IMR-90 (cell line): Measurements from ENCODE around the gene RND3. TPM values are rescaled to one million over a fixed set of nuclear protein-coding genes. Genes with fewer than 3 reads are reported as not detected.

Experiments used
- ATAC-seq: fragments of 200-7000 bp; cut with Tn5 transposase; 2 replicates; pipeline ENCODE4 v1.9.1; 2020; ENCODE audit warnings: low read depth, mild to moderate bottlenecking, moderate library complexity
- BruUV-seq: library from RNA; stranded (reverse); fragments of 400-500 nt; replicated peaks from 2 replicates; lab custom pipeline; 2021; lab: Mats Ljungman, UMichigan
- CTCF ChIA-PET: fragments of 300-600 bp; formaldehyde crosslinking; extraction: SDS; loops from one replicate; lab custom pipeline; 2021; ENCODE audit warnings: antibody characterized with exemption; lab: Yijun Ruan, JAX
- POLR2A ChIA-PET: fragments of 300-600 bp; sonication (Branson Sonifier 250); formaldehyde crosslinking; loops from one replicate; lab custom pipeline; 2022; ENCODE audit warnings: antibody characterized with exemption; ENCODE audit not compliant: unreplicated experiment; lab: Charles Lee
- DNase-seq: peaks from one replicate; pipeline ENCODE4 v3.0.0; 2013
- H2AFZ ChIP-seq: replicated peaks from 2 replicates; pipeline ENCODE3; 2013; ENCODE audit warnings: low read length, mild to moderate bottlenecking; ENCODE audit not compliant: poor library complexity
- H2AK5ac ChIP-seq: 2 replicates; pipeline ENCODE4 v1.6.1; 2013; ENCODE audit warnings: low read depth, low read length, inconsistent platforms
- H2AK9ac ChIP-seq: replicated peaks from 2 replicates; pipeline ENCODE3; 2013; ENCODE audit warnings: mild to moderate bottlenecking, low read depth, low read length, moderate library complexity; ENCODE audit not compliant: poor library complexity
- H2BK120ac ChIP-seq: 2 replicates; pipeline ENCODE4 v1.6.1; 2013; ENCODE audit warnings: low read depth, low read length, inconsistent platforms
- H2BK15ac ChIP-seq: 3 replicates; pipeline ENCODE4 v1.6.1; 2013; ENCODE audit warnings: low read depth, low read length, inconsistent platforms
- H2BK20ac ChIP-seq: 2 replicates; pipeline ENCODE4 v1.6.1; 2013; ENCODE audit warnings: low read depth, mild to moderate bottlenecking, inconsistent platforms, low read length, moderate library complexity
- H2BK5ac ChIP-seq: 2 replicates; pipeline ENCODE4 v1.6.1; 2013; ENCODE audit warnings: mild to moderate bottlenecking, low read depth, low read length, inconsistent platforms; ENCODE audit not compliant: poor library complexity, severe bottlenecking
- H3K14ac ChIP-seq: replicated peaks from 2 replicates; pipeline ENCODE4 v1.6.1; 2013; ENCODE audit warnings: low read depth, low read length, inconsistent platforms
- H3K18ac ChIP-seq: 2 replicates; pipeline ENCODE4 v1.6.1; 2013; ENCODE audit warnings: low read depth, low read length, control low read depth
- H3K23ac ChIP-seq: 2 replicates; pipeline ENCODE4 v1.6.1; 2013; ENCODE audit warnings: low read depth, low read length, inconsistent platforms
- H3K27ac ChIP-seq: 2 replicates; pipeline ENCODE4 v1.5.1; 2013; ENCODE audit warnings: mild to moderate bottlenecking, control low read depth, low read length; ENCODE audit not compliant: insufficient read depth
- H3K27me3 ChIP-seq: 2 replicates; pipeline ENCODE4 v1.6.1; 2013; ENCODE audit warnings: low read length; ENCODE audit not compliant: control insufficient read depth, insufficient read depth
- H3K36me3 ChIP-seq: 2 replicates; pipeline ENCODE4 v1.6.1; 2013; ENCODE audit warnings: low read length, mixed read lengths; ENCODE audit not compliant: control insufficient read depth, insufficient read depth
- H3K4ac ChIP-seq: 2 replicates; pipeline ENCODE4 v1.6.1; 2013; ENCODE audit warnings: low read depth, low read length, inconsistent platforms
- H3K4me1 ChIP-seq: 2 replicates; pipeline ENCODE4 v1.6.1; 2013; ENCODE audit warnings: low read length, mixed read lengths; ENCODE audit not compliant: control insufficient read depth, insufficient read depth
- H3K4me2 ChIP-seq: 2 replicates; pipeline ENCODE4 v1.6.1; 2013; ENCODE audit warnings: low read depth, mild to moderate bottlenecking, control low read depth, low read length, moderate library complexity
- H3K4me3 ChIP-seq: 2 replicates; pipeline ENCODE4 v1.5.1; 2013; ENCODE audit warnings: low read depth, mild to moderate bottlenecking, control low read depth, low read length, moderate library complexity; ENCODE audit not compliant: insufficient read depth
- H3K56ac ChIP-seq: 2 replicates; pipeline ENCODE4 v1.6.1; 2013; ENCODE audit warnings: low read length, inconsistent platforms; ENCODE audit not compliant: insufficient read depth; ENCODE audit errors: extremely low read depth
- H3K79me1 ChIP-seq, 2 experiments: 2 replicates each; pipeline ENCODE4 v1.6.1; 2013; ENCODE audit warnings: low read length in 2 of 2, inconsistent platforms in 1 of 2, low read depth in 1 of 2
- H3K9ac ChIP-seq: 2 replicates; pipeline ENCODE4 v1.6.1; 2013; ENCODE audit warnings: low read depth, low read length, control low read depth
- H3K9me1 ChIP-seq: 2 replicates; pipeline ENCODE4 v1.6.1; 2013; ENCODE audit warnings: low read length, inconsistent platforms; ENCODE audit not compliant: insufficient read depth
- H3K9me3 ChIP-seq: 2 replicates; pipeline ENCODE4 v1.6.1; 2013; ENCODE audit warnings: low read length; ENCODE audit not compliant: control insufficient read depth, insufficient read depth
- H4K20me1 ChIP-seq: 2 replicates; pipeline ENCODE4 v1.6.1; 2013; ENCODE audit warnings: low read length, inconsistent platforms; ENCODE audit not compliant: insufficient read depth
- H4K5ac ChIP-seq: 2 replicates; pipeline ENCODE4 v1.6.1; 2013; ENCODE audit warnings: mild to moderate bottlenecking, low read depth, low read length, control low read depth
- H4K8ac ChIP-seq, 2 experiments: 2 replicates each; pipeline ENCODE4 v1.6.1; 2013; ENCODE audit warnings: low read depth in 2 of 2, low read length in 2 of 2, control low read depth in 1 of 2, inconsistent platforms in 1 of 2
- H4K91ac ChIP-seq: 2 replicates; pipeline ENCODE4 v1.6.1; 2013; ENCODE audit warnings: low read depth, low read length, inconsistent platforms; ENCODE audit not compliant: insufficient read depth
- CHD1 ChIP-seq: IDR thresholded peaks from 2 replicates; pipeline ENCODE4 v1.6.1; 2012; ENCODE audit warnings: low read depth, low read length, improper control_type of control experiment
- FOS ChIP-seq: fragments of 150-350 bp; IDR thresholded peaks from 2 replicates; pipeline ENCODE4 v1.6.1; 2016; ENCODE audit warnings: low read depth, low read length
- POLR2A ChIP-seq: IDR thresholded peaks from 2 replicates; pipeline ENCODE4 v1.6.1; 2012; ENCODE audit warnings: mild to moderate bottlenecking, low read depth, low read length
- WGBS, 2 experiments: methylation state at CpG; one replicate each; pipeline versions ENCODE4 v1.1.5 to v1.1.7; 2013; ENCODE audit warnings: missing lambda C conversion rate in 2 of 2; ENCODE audit not compliant: insufficient read length in 1 of 2; ENCODE audit errors: extremely low coverage in 2 of 2; 5-methylcytosine and 5-hydroxymethylcytosine counted together
- dilution Hi-C: fragments of 300-500 bp; cut with HindIII; formaldehyde crosslinking; loops from one replicate; pipeline ENCODE4 v1.14.3; 2018; ENCODE audit warnings: low sequenced_read_pairs; ENCODE audit not compliant: unreplicated experiment
- in situ Hi-C: fragments of 300-500 bp; cut with MboI; formaldehyde crosslinking; loops from 3 replicates; pipeline ENCODE4 v1.14.3; 2019; ENCODE audit warnings: low sequenced_read_pairs, inconsistent platforms, mixed read lengths
- intact Hi-C: fragments of 100-400 bp; cut with micrococcal nuclease; formaldehyde crosslinking; loops from 2 replicates; pipeline ENCODE4 v1.10.0; 2022
- polyA plus RNA-seq, 3 experiments: library from polyadenylated mRNA; depleted of rRNA; stranded (reverse); fragments of >200 nt; gene quantifications; 2 replicates each; pipeline ENCODE4 v1.2.3, GENCODE V29; 2012; ENCODE audit warnings: low replicate concordance in 1 of 3
- total RNA-seq: library from RNA; depleted of rRNA; stranded (reverse); fragments of >200 nt; gene quantifications from 2 replicates; pipeline ENCODE4 v1.2.3, GENCODE V29; 2012

The RND3 gene
- total and polyA plus RNA-seq, 2 of the 4 experiments (the other 2 are of a cell fraction), result 111 to 449 TPM

DNA sequence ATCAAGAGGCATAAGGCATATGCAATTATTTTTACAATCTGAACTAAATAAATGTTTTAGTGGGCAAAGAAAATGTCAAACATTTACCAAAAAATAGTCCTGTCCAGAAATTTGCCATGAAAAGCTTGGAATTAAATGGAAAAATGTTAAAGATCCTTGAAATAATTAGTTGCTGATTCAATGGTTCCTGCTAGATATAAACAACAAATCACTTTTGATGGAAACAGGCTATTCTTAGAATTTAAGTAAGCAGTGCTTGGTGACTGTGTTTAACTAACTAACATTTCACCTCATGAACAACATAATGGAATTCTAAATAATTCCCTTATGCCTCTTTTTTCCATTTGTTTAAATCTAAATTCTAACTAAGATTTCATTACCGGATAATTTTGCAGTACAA, 3.9 kb downstream of the RND3 start:
- TF ChIP-seq CHD1 (peak; percentile 28; the same call in 1 of the 2 replicates), FOS (no peak), POLR2A (peak; percentile 11; the same call in 1 of the 2 replicates)
- H3K18ac ChIP-seq, result no peak overlapping the region
- ATAC-seq, result no peak
- intact Hi-C loops, result loop anchor here (5.0 kb wide), 1 partner anchor 754 kb away; no protein-coding TSS in a partner anchor
- H2BK5ac ChIP-seq, result peak overlapping the region; percentile 90
- dilution Hi-C loops, result no loop called here
- H3K4ac ChIP-seq, result no peak overlapping the region
- no peak overlapping the region for H2AFZ ChIP-seq
- no peak overlapping the region for H3K27ac ChIP-seq
- H3K4me1 ChIP-seq, result peaks cover 1% of the 10 kb centered on the region; the same call in 1 of the 2 replicates
- H3K9me1 ChIP-seq, result peaks cover under 1% of the 10 kb centered on the region; the same call in 1 of the 2 replicates
- peaks cover 49% of the 10 kb centered on the region for H3K36me3 ChIP-seq
- no TSS peak for BruUV-seq
- no peaks in the 10 kb centered on the region for H3K9me3 ChIP-seq
- no peak overlapping the region for H4K91ac ChIP-seq
- H3K23ac ChIP-seq, result peak overlapping the region; percentile 92; the same call in 1 of the 2 replicates
- in situ Hi-C loops, result loop anchor here (10.0 kb wide), 1 partner anchor 571 kb away; no protein-coding TSS in a partner anchor
- WGBS, 2 experiments, result no CpG with 5 or more reads among the region's 1 CpG
- no peak overlapping the region; a peak in 1 of 4 replicates for H4K8ac ChIP-seq
- no peak overlapping the region for H2BK120ac ChIP-seq
- peak overlapping the region; percentile 88 for H3K4me2 ChIP-seq
- POLR2A ChIA-PET, result interaction anchor here (0.6 kb wide), 1 partner anchor 46 kb away, joined by 3 read pairs; no protein-coding TSS in a partner anchor
- H3K4me3 ChIP-seq, result peak overlapping the region; percentile 92
- H3K56ac ChIP-seq, result peak overlapping the region; percentile 52; the same call in 1 of the 2 replicates
- no peak overlapping the region for H2AK9ac ChIP-seq
- H3K27me3 ChIP-seq, result no peaks in the 10 kb centered on the region
- H3K79me1 ChIP-seq, result peaks cover 5 to 8% of the 10 kb centered on the region in 2 experiments; a peak in 3 of 4 replicates
- H2BK15ac ChIP-seq, result no peak overlapping the region
- peaks cover 87% of the 10 kb centered on the region for H4K20me1 ChIP-seq
- H4K5ac ChIP-seq, result no peak overlapping the region
- H3K14ac ChIP-seq, result no peak overlapping the region
- CTCF ChIA-PET, result no interaction called here
- H2BK20ac ChIP-seq, result no peak overlapping the region
- H3K9ac ChIP-seq, result peak overlapping the region; percentile 85; the same call in 1 of the 2 replicates
- DNase-seq, result no peak
- H2AK5ac ChIP-seq, result no peak overlapping the region
